Retina (tissue), 1 donor: ENCODE results near the gene PSD.

Source experiments
- DNase-seq: peaks from one replicate; pipeline ENCODE4 v3.0.0-alpha.2; 2016

PSD gene

GRCh38 chr10:102402512-102402896, 16.1 kb downstream of the PSD start:
- DNase-seq = no peak

DNA sequence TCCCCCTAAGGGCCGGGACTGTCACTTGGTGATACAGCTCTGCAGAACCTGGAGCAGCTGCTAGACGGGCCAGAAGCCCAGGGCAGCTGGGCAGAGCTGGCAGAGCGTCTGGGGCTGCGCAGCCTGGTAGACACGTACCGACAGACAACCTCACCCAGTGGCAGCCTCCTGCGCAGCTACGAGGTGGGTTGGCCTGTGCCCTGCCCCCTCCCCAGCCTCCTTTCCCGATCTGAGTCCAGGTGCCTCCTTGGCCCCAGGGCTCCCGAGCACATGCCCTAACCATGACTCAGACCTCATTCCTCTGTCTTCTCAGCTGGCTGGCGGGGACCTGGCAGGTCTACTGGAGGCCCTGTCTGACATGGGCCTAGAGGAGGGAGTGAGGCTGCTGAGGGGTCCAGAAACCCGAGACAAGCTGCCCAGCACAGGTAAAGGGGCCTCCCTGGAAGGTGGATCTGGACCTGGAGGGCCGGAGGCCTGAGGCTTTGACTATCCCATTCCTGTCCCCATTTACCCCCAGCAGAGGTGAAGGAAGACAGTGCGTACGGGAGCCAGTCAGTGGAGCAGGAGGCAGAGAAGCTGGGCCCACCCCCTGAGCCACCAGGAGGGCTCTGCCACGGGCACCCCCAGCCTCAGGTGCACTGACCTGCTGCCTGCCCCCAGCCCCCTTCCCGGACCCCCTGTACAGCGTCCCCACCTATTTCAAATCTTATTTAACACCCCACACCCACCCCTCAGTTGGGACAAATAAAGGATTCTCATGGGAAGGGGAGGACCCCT, 16.7 kb downstream of the PSD start:
- no peak for DNase-seq

GRCh38 chr10:102401342-102401654, 17.3 kb downstream of the PSD start:
- DNase-seq = no peak

- no peak for DNase-seq
Measured at GRCh38 chr10:102400598-102401341, 17.8 kb downstream of the PSD start.

GRCh38 chr10:102400076-102400475, 18.5 kb downstream of the PSD start:
- no peak for DNase-seq

DNA sequence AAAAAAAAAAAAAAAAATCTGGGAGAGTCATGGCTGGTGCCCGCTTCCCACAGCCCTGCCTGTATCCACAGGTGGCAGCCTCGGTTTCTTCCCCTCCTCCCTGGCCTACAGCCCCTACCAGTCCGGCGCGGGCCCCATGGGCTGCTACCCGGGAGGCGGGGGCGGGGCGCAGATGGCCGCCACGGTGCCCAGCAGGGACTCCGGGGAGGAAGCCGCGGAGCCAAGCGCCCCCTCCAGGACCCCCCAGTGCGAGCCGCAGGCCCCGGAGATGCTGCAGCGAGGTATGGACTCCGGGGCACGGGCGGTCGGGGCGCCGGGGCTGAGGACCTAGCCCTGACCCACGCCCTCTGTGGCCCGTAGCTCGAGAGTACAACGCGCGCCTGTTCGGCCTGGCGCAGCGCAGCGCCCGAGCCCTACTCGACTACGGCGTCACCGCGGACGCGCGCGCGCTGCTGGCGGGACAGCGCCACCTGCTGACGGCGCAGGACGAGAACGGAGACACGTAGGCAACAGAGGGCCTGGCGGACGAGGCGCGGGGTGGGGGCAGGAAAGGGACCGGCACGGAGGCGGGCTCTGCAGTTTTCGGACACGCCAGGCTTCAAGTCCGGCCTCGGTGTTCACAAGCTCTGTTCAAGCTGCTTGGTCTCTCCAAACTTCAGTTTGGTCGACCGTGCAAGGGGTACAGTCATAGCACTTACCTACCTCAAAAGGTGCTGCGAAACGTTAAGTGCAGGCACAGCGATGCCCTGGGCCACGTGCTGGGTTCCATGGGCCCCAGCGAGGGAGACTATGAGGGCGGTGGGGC, 19.2 kb downstream of the PSD start:
- peak; percentile 93 for DNase-seq

GRCh38 chr10:102398172-102399020, 20.2 kb downstream of the PSD start:
- no peak for DNase-seq

DNA sequence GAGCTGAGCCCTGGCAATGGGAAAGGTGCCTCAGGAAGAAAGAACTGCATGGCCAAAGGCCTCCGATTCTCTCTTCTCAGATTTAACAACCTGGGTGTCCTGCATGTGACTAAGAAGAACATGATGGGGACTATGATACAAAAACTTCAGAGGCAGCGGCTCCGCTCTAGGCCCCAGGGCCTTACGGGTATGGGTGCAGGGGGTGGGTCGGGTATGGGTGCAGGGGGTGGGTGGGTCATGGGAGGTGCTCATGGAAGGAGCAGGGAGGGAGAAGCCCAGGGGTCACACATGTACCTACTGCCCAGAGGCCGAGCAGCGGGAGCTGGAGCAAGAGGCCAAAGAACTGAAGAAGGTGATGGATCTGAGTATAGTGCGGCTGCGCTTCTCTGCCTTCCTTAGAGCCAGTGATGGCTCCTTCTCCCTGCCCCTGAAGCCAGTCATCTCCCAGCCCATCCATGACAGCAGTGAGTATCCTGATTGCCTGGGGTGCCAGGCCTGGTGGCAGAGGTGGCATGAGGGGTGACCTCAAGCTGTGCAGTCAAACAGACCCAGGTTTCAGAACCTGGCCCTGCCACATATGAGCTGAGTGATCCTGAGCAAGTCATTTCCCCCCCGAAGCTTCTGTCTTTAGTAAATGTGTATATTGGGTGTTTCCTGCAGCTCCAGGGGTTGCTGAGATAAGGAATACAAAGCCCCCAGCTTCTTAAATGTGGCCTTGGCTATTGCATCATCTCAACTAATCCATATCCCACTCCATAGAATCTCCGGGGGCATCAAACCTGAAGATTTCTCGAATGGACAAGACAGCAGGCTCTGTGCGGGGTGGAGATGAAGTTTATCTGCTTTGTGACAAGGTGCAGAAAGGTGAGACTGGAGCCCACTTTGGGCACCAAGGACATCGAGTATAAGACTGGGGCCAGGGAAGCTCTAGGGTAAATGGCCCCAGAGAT, 21.1 kb downstream of the PSD start:
- DNase-seq = no peak

DNA sequence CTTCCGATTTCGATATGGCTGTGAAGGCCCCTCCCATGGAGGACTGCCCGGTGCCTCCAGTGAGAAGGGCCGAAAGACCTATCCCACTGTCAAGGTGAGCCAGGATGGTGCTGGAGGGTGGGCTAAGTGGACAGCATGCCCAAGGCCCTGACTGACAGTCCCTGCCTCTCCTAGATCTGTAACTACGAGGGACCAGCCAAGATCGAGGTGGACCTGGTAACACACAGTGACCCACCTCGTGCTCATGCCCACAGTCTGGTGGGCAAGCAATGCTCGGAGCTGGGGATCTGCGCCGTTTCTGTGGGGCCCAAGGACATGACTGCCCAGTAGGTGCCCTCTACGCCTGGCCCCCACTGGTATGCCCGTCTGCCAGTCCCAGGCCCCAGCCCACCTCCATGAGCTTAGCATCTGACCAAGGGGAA, 21.8 kb downstream of the PSD start:
- no peak for DNase-seq

DNA sequence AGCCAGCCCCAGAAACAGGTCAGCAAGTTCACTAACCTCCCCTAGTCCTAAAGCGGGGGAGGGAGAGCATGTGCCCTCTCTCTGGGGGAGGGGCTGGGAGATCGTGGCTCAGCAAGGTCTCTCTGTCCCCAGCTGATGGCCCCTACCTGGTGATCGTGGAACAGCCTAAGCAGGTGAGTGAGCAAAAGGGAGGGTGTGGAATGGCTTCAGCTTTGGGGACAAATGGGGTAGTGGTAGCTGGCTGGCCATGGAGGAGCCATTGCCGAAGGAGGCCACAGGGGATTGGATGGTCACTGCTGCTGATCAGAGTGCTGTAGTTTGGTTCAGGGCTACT, 22.3 kb downstream of the PSD start:
- no peak for DNase-seq

DNA sequence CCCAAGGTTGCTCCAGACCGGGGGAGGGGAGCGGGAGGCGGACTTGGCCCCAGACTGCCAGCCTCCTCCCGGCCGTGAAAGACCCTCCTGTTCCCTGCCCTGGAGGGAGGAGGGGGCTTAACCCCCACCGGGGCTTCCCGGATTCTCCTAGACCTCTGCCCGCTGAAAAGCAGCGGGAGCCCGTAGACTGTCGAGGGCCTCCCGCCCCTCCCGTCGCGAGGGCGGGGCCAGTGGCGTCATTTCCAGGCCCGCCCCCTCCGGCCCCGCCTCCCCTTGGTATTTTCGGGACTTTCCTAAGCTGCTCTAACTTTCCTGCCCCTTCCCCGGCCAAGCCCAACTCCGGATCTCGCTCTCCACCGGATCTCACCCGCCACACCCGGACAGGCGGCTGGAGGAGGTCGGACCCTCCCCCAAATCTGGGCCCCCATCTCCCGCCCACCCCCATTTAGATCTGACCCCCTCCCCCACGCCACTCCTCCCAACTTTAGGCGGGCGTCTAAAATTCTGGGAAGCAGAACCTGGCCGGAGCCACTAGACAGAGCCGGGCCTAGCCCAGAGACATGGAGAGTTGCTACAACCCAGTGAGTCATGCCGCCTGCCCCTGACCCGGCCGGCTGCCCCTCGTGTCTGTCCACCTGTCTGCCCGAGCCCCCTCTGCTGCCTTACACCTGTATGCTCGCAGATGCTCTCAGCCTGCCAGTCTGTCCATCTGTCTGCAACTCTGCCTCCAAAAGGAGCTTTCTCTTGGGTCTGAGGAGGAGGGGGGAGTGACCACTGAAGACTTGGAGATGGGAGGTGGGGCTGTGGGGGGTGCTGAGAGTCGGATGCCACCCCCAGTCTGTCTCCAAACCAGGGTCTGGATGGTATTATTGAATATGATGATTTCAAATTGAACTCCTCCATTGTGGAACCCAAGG, 22.9 kb downstream of the PSD start, which contains the start of gene NFKB2:
NFKB2 (plus strand) TSS at position 306 of the 917 bp plus-strand sequence; CDS start at position 561, 255 bp downstream.
- peak; percentile 83 for DNase-seq

DNA sequence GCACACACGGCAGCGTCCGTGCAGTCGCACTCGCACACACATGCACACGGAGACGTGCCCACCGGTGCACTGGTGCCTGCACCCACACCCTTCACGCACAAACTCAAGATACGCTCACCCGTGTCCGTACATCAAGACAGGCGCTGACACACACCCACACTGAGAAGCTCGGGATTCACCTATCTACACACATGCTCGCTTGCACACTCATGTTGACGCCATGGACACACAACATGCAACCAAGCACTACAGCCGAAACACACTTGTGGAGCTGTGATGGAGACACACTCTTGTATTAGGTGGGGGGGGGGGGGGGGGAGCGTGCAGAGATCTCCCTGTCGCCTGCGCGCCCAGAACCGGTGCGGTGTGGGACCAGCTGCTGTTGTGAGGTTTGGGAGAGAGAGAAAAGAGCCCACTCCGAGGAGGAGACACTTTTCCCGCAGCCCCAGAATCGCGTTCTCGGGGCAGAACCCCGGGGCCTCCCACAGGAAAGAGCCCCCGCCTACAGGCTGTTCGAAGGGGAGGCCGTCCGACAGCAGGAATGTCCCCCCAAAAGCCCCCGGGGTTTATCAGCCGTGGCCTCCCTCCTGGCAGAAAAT, 23.7 kb downstream of the PSD start:
- no peak for DNase-seq

DNA sequence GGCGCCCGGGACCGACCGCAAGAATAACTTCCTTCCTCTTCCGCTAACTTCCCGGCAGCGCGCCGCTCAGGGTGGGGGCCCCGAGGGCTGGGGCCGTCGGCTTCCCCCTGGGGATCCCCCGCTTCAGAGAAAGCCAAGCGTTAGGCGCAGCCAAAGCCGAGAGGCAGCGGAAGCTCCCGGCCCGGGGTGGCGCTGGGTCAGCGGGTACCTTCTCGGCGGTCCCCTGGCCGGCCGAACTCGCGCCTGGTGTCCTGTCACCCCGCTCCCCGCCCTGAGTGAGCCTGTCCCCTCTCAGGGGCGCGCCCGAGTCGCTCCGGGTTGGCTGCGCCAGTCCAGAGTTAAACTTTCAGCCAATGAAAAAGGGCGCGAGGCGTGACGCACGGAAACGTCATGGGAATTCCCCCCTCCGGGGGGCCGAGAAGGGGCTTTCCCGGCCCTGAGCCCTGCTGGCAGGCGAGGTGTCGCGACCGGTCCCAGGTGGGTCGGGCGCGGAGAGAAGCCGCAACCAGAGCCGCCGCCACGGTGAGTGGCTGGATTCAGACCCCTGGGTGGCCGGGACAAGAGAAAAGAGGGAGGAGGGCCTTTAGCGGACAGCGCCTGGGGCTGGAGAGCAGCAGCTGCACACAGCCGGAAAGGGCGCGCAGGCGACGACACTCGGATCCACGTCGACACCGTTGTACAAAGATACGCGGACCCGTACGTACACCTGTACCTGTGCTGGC, 24.3 kb downstream of the PSD start:
- peak; percentile 94 for DNase-seq

DNA sequence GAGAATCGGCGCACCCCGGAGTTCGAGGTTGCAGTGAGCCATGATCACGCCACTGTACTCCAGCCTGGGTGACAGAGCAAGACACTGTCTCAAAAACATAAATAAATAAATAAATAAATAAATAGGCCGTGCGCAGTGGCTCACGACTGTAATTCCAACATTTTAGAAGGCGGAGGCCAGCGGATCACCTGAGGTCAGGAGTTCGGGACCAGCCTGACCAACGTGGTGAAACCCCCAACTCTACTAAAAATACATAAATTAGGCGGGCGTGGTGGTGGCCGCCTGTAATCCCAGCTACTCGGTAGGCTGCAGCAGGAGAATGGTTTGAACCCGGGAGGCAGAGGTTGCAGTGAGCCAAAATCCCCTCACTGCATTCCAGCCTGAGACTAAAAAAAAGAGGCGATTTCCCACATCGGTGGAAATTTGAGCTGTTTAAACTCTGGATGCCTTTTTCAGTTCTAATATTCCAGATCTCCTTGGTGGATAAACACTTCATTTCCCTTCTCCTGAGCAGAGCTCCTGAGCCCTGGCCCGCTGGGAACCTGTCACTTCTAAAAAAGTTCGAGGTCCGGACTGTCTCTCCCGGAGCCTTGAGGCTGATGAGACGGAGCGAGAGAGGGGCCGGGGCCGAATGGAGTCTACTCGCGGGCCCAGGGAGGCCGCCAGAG, 25.0 kb downstream of the PSD start:
- no peak for DNase-seq

DNA sequence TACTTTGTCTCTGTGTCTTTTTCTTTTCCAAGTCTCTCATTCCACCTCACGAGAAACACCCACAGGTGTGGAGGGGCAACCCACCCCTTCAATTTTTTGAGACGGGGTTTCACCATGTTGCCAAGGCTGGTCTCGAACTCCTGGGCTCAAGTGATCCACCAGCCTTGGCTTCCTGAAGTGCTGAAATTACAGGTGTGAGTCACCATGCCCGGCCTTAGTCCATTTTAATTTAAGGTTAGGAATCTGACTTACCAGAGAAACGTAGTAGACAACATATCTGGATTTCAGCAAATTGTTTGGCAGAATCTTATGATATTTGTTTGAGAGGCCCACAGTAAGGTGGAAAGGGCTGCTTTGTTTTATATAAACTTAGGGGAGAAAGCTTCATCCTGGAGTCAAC, 26.3 kb downstream of the PSD start:
- DNase-seq = no peak

DNA sequence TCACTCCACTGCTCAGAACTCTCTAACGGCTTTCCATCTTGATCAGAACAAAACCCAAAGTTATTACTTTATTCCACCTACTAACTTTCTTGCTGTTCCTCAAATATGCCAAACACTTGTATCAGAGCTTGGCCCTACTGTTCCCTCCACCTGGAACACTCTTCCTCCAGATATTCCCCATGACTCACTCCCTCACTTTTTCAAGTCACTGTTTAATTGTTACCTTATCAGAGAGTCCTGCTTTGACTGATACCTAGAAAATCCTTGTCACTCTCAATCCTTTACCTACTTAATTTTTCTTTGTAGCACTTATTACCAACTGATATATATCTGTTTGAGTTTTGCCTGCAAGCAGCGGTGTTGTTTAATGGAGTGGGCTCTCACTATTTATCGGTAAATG, 28.7 kb downstream of the PSD start:
- no peak for DNase-seq

DNA sequence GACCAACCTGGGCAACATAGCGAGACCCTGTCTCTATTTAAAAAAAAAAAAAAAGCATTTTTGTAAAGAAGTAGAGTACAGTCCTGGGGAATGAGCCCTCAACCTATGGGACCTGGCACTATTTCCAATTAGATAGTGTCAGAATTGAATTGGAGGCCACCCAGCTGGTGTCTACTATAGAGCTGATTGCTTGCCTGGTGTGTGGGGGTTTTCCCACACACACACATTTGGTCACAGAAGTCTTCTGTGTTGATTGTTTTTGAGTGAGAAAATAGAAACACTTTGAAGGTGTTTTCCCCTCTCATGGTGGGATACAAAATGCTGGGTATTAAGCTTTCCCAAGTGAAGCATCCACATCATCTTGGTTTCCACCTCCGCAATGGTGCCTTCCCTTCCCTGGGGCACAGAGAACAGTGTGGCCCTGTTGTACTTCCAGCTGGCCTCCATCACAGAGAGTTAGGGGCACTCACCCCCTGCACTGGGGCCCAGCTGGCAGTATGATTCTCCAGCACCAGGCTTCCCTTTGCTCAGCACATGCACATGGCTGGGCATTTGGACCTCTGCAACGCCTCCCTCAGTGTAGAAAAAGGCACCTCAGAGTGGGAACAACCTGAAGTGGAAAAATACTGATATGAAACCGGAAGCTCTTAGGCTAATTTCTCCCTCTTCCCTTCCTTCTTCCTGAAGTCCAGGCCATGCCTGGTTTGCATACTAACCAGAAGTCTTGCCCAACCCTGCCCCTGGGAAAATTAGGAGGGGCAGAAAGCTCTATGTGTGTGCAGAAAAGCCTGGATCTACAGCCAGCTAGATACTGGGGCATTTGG, 33.8 kb downstream of the PSD start:
- DNase-seq = no peak

DNA sequence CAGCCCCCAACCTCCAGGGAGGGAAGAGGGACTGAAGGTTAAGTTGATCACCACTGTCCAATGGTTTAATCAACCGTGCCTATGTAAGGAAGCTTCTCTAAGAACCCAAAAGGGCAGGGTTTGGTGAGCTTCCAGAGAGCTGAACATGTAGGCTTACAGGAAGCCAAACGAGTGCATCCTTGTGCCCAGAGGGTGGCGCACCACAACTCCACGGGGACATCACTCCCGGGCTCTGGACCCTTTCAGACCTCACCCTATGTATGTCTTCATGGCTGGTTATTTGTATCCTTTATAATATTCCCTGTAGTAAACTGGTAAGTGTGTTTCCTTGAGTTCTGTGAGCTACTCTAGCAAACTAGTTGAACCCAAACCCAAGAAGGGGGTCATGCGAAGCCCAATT, 34.5 kb downstream of the PSD start:
- DNase-seq = no peak
